CD8-positive, alpha-beta memory T cell (primary cell): Measurements from ENCODE around the gene KLF7. TPM values are rescaled to one million over a fixed set of nuclear protein-coding genes. Genes with fewer than 3 reads are reported as not detected.

Source experiments
- CTCF ChIA-PET: fragments of 350-600 bp; sonication (Branson Sonifier 250); formaldehyde crosslinking; loops from one replicate; lab custom pipeline; 2021; ENCODE audit warnings: antibody characterized with exemption; lab: Charles Lee
- POLR2A ChIA-PET: fragments of 350-600 bp; sonication (Branson Sonifier 250); formaldehyde crosslinking; loops from one replicate; lab custom pipeline; 2021; ENCODE audit warnings: antibody characterized with exemption; lab: Charles Lee
- DNase-seq, 5 donors: peaks; one replicate each; pipeline versions ENCODE4 v3.0.0 to v3.0.0-alpha.2; 2020 to 2022; ENCODE audit warnings: mixed read lengths in 1 of 5
- H3K27ac ChIP-seq: one replicate; pipeline ENCODE4 v1.7.0; 2013; ENCODE audit warnings: low read depth, mild to moderate bottlenecking, low read length, moderate library complexity
- H3K27me3 ChIP-seq: 2 replicates; pipeline ENCODE4 v1.7.0; 2013; ENCODE audit warnings: low read length, mild to moderate bottlenecking; ENCODE audit not compliant: insufficient read depth, poor library complexity, severe bottlenecking
- H3K36me3 ChIP-seq: 2 replicates; pipeline ENCODE4 v1.7.0; 2013; ENCODE audit warnings: mild to moderate bottlenecking, low read length, moderate library complexity; ENCODE audit not compliant: insufficient read depth
- H3K4me1 ChIP-seq: 2 replicates; pipeline ENCODE4 v1.7.0; 2013; ENCODE audit warnings: mild to moderate bottlenecking, low read length, moderate library complexity; ENCODE audit not compliant: insufficient read depth
- H3K4me3 ChIP-seq: 2 replicates; pipeline ENCODE4 v1.7.0; 2013; ENCODE audit warnings: mild to moderate bottlenecking, low read length
- H3K9me3 ChIP-seq: 2 replicates; pipeline ENCODE4 v1.7.0; 2013; ENCODE audit warnings: mild to moderate bottlenecking, low read length
- H3K27ac Mint-ChIP-seq, 8 donors: one replicate each; pipeline ENCODE4 v1.8.0; 2020 to 2021; ENCODE audit warnings: mixed read lengths in 8 of 8, mild to moderate bottlenecking in 6 of 8, inconsistent platforms in 3 of 8, moderate library complexity in 3 of 8
- H3K27me3 Mint-ChIP-seq, 2 donors: one replicate each; pipeline ENCODE4 v1.8.0; 2020 to 2021; ENCODE audit warnings: mixed read lengths in 2 of 2, mild to moderate bottlenecking in 1 of 2, moderate library complexity in 1 of 2
- H3K36me3 Mint-ChIP-seq, 3 donors: one replicate each; pipeline ENCODE4 v1.8.0; 2020 to 2021; ENCODE audit warnings: mixed read lengths in 3 of 3, inconsistent platforms in 1 of 3, mild to moderate bottlenecking in 1 of 3
- H3K4me1 Mint-ChIP-seq, 3 donors: one replicate each; pipeline ENCODE4 v1.8.0; 2020 to 2021; ENCODE audit warnings: mixed read lengths in 3 of 3, inconsistent platforms in 1 of 3, mild to moderate bottlenecking in 1 of 3
- H3K4me3 Mint-ChIP-seq, 7 donors: one replicate each; pipeline ENCODE4 v1.8.0; 2020 to 2021; ENCODE audit warnings: mixed read lengths in 7 of 7, mild to moderate bottlenecking in 6 of 7, moderate library complexity in 4 of 7, inconsistent platforms in 2 of 7
- H3K9me3 Mint-ChIP-seq, 5 donors: one replicate each; pipeline ENCODE4 v1.8.0; 2020 to 2022; ENCODE audit warnings: mixed read lengths in 5 of 5, mild to moderate bottlenecking in 3 of 5, moderate library complexity in 2 of 5, inconsistent platforms in 1 of 5
- polyA plus RNA-seq: library from polyadenylated mRNA; unstranded; fragments of 300-500 nt; fragmentation: Illumina TruSeq; gene quantifications from one replicate; pipeline ENCODE4 v1.2.3, GENCODE V29; 2021
- total RNA-seq, 2 experiments: library from RNA; stranded (reverse); gene quantifications; one replicate each; pipeline ENCODE4 v1.2.3, GENCODE V29; 2021

Gene KLF7
- total and polyA plus RNA-seq, 3 experiments from 2014 or later = 6.4 to 12.1 (median 6.7) TPM

DNA sequence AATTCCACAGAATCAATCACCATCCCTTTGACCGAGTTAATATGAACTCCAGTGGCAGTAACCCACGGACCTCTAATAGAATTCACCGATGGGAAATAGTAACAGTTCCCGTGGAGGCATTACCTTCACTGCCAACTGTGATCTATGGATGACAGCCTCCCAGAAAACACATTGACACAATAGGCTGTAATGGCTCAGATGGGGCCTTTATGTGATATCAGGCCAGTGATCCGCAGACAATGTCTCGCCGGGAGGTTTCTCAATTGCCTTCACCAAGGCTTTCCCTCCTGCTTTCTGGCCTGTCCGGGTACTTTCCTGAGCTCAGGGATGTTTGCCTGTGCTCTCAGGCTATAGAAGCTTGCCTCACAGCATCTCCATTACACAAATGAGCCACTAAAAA lies 34.4 kb upstream of the KLF7 start:
- ChIA-PET POLR2A (no interaction called here), CTCF (no interaction called here)
- H3K27ac Mint-ChIP-seq = no peak overlapping the region

DNA sequence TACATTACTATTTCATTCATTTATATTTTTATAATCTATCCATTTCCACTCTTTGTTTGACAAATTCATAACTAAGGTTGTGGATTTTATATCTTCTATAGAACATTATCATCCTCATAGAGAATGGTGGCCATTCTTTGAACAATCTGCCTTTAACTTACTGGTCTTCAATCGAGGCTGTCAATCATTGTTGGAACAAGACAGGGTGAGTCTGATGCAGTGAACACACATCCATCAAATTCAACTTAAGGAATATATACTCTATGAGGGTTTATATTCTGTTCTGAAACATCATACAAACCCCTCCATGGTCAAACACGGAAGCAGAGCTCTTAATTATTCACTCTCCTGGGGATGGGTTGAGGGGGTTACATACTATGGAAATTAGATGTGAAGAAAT lies 28.3 kb upstream of the KLF7 start:
- DNase-seq = no peak
- H3K4me1 ChIP-seq = no peaks in the 10 kb centered on the region
- no peaks in the 10 kb centered on the region for H3K27me3 ChIP-seq
- Mint-ChIP-seq H3K4me3 (no peak overlapping the region), H3K36me3 (peaks cover 0 to 4% (median 0%) of the 10 kb centered on the region in 3 donors), H3K9me3 (peaks cover 0 to 3% (median 0%) of the 10 kb centered on the region in 5 donors), H3K4me1 (no peaks in the 10 kb centered on the region), H3K27me3 (peaks cover 7 to 16% of the 10 kb centered on the region in 2 donors), H3K27ac (no peak overlapping the region)
- H3K27ac ChIP-seq = no peak overlapping the region
- no peak overlapping the region for H3K4me3 ChIP-seq
- H3K36me3 ChIP-seq = no peaks in the 10 kb centered on the region
- POLR2A ChIA-PET = no interaction called here
- H3K9me3 ChIP-seq = no peaks in the 10 kb centered on the region
- CTCF ChIA-PET = no interaction called here

More for the DNA sequence above, 34.4 kb upstream of the KLF7 start:
- no peaks in the 10 kb centered on the region for H3K4me1 ChIP-seq
- no peaks in the 10 kb centered on the region for H3K27me3 ChIP-seq
- H3K4me3 ChIP-seq = no peak overlapping the region
- no peak overlapping the region for H3K27ac ChIP-seq
- H3K9me3 Mint-ChIP-seq = peaks cover 0 to 3% (median 0%) of the 10 kb centered on the region in 5 donors
- peaks cover 0 to 4% (median 0%) of the 10 kb centered on the region in 3 donors for H3K36me3 Mint-ChIP-seq
- H3K4me1 Mint-ChIP-seq = no peaks in the 10 kb centered on the region
- H3K9me3 ChIP-seq = no peaks in the 10 kb centered on the region
- no peaks in the 10 kb centered on the region for H3K36me3 ChIP-seq
- peaks cover 7 to 12% of the 10 kb centered on the region in 2 donors for H3K27me3 Mint-ChIP-seq
- H3K4me3 Mint-ChIP-seq = no peak overlapping the region
- no peak for DNase-seq

GRCh38 chr2:207188626-207189419 lies 23.1 kb upstream of the KLF7 start:
- no peak overlapping the region for H3K4me3 Mint-ChIP-seq
- CTCF ChIA-PET = no interaction called here
- POLR2A ChIA-PET = no interaction called here

DNA sequence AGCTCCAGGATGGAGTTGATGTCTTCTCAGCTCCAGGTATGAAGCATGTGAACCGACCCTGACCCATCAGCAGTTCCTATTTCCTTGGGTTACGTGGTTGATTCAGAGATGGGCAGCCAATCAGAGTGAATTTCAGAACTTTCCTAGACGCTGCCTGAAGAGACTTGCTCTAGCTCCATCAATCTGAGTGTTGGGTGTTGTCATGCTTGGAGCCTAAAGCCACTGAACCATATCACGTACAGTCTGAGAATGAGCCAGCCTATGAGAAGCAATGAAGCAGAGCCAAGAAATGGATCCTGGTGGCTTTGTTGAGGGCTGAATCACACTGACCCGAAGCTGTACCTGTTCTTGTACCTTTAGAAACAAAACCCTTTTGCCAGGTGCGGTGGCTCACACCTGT lies 19.6 kb upstream of the KLF7 start:
- CTCF ChIA-PET = no interaction called here
- no peaks in the 10 kb centered on the region for H3K4me1 Mint-ChIP-seq

More at GRCh38 chr2:207188626-207189419, 23.1 kb upstream of the KLF7 start:
- Histone ChIP-seq H3K36me3 (no peaks in the 10 kb centered on the region), H3K9me3 (no peaks in the 10 kb centered on the region), H3K4me1 (no peaks in the 10 kb centered on the region), H3K4me3 (no peak overlapping the region), H3K27me3 (no peaks in the 10 kb centered on the region), H3K27ac (no peak overlapping the region)
- Mint-ChIP-seq H3K36me3 (no peaks in the 10 kb centered on the region), H3K9me3 (no peaks in the 10 kb centered on the region), H3K27ac (no peak overlapping the region), H3K4me1 (no peaks in the 10 kb centered on the region), H3K27me3 (peaks cover 4 to 5% of the 10 kb centered on the region in 2 donors)
- DNase-seq = no peak

DNA sequence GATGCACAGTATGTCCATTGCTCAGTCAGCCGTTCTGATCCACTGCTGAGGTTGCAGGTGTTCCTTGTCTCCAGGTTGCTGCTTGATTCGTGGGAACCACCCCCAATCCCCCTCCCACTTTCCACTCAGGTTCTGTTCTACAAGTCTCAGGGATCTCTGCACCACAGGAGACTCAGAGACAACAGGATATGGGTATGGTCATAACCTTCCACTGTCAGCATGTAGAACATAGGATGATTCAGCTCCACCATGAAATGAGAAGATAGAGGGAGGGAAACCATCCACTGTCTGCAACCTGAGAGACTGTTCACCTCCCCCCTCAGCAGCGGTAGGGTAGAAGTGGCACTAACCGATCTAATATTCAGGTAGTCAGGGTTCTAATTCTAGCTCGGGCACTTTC lies 19.0 kb upstream of the KLF7 start:
- H3K9me3 ChIP-seq = no peaks in the 10 kb centered on the region
- no peak for DNase-seq
- Mint-ChIP-seq H3K27me3 (peaks cover 5 to 8% of the 10 kb centered on the region in 2 donors), H3K4me3 (no peak overlapping the region), H3K27ac (no peak overlapping the region), H3K4me1 (no peaks in the 10 kb centered on the region), H3K9me3 (peaks cover 0 to 2% (median 0%) of the 10 kb centered on the region in 5 donors), H3K36me3 (no peaks in the 10 kb centered on the region)
- H3K4me3 ChIP-seq = no peak overlapping the region
- no peak overlapping the region for H3K27ac ChIP-seq
- H3K27me3 ChIP-seq = no peaks in the 10 kb centered on the region
- CTCF ChIA-PET = no interaction called here
- no peaks in the 10 kb centered on the region for H3K4me1 ChIP-seq
- POLR2A ChIA-PET = no interaction called here
- H3K36me3 ChIP-seq = no peaks in the 10 kb centered on the region

More for the DNA sequence above, 19.6 kb upstream of the KLF7 start:
- no peak overlapping the region for H3K4me3 Mint-ChIP-seq
- POLR2A ChIA-PET = no interaction called here
- peaks cover 0 to 2% (median 0%) of the 10 kb centered on the region in 5 donors for H3K9me3 Mint-ChIP-seq
- DNase-seq = no peak
- no peaks in the 10 kb centered on the region for H3K36me3 ChIP-seq
- no peaks in the 10 kb centered on the region for H3K27me3 ChIP-seq
- H3K27ac Mint-ChIP-seq = no peak overlapping the region
- no peak overlapping the region for H3K4me3 ChIP-seq
- H3K27me3 Mint-ChIP-seq = peaks cover 5 to 8% of the 10 kb centered on the region in 2 donors
- H3K9me3 ChIP-seq = no peaks in the 10 kb centered on the region
- H3K27ac ChIP-seq = no peak overlapping the region
- no peaks in the 10 kb centered on the region for H3K4me1 ChIP-seq
- no peaks in the 10 kb centered on the region for H3K36me3 Mint-ChIP-seq

- no peaks in the 10 kb centered on the region for H3K27me3 ChIP-seq
- H3K9me3 ChIP-seq = no peaks in the 10 kb centered on the region
- Mint-ChIP-seq H3K4me3 (no peak overlapping the region), H3K27ac (no peak overlapping the region), H3K4me1 (no peaks in the 10 kb centered on the region), H3K27me3 (peaks cover 5 to 8% of the 10 kb centered on the region in 2 donors), H3K9me3 (peaks cover 0 to 2% (median 0%) of the 10 kb centered on the region in 5 donors), H3K36me3 (no peaks in the 10 kb centered on the region)
- H3K36me3 ChIP-seq = no peaks in the 10 kb centered on the region
- no peaks in the 10 kb centered on the region for H3K4me1 ChIP-seq
- CTCF ChIA-PET = no interaction called here
- no peak overlapping the region for H3K27ac ChIP-seq
- no peak overlapping the region for H3K4me3 ChIP-seq
- POLR2A ChIA-PET = no interaction called here
- no peak for DNase-seq
These were observed 18.6 kb upstream of the KLF7 start for GRCh38 chr2:207184348-207184747.

DNA sequence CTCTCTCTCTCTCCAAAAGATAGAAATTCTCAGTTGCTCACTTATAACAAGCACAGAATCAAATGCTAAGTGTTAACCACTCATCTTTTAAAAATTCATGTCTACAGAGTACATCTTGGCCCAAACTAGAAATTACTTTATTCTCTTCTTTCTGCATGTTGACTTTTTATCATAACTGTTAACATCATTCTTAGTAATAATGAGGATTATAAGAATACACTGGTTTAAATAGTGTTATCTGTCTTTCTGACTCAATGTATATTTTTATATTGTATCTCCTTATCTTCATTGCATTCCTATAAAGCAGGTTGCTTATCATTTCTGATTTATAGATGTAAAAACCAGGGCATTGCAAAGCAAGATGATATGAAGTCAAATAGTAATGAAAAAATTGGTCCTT lies 17.8 kb upstream of the KLF7 start:
- Histone ChIP-seq H3K9me3 (no peaks in the 10 kb centered on the region), H3K27me3 (no peaks in the 10 kb centered on the region), H3K36me3 (no peaks in the 10 kb centered on the region), H3K27ac (no peak overlapping the region), H3K4me3 (no peak overlapping the region), H3K4me1 (no peaks in the 10 kb centered on the region)
- H3K4me3 Mint-ChIP-seq = no peak overlapping the region
- H3K4me1 Mint-ChIP-seq = no peaks in the 10 kb centered on the region
- no peak overlapping the region for H3K27ac Mint-ChIP-seq
- peaks cover 0 to 2% (median 0%) of the 10 kb centered on the region in 5 donors for H3K9me3 Mint-ChIP-seq
- no peaks in the 10 kb centered on the region for H3K36me3 Mint-ChIP-seq
- ChIA-PET POLR2A (no interaction called here), CTCF (no interaction called here)
- peaks cover 3 to 7% of the 10 kb centered on the region in 2 donors for H3K27me3 Mint-ChIP-seq
- DNase-seq = no peak

DNA sequence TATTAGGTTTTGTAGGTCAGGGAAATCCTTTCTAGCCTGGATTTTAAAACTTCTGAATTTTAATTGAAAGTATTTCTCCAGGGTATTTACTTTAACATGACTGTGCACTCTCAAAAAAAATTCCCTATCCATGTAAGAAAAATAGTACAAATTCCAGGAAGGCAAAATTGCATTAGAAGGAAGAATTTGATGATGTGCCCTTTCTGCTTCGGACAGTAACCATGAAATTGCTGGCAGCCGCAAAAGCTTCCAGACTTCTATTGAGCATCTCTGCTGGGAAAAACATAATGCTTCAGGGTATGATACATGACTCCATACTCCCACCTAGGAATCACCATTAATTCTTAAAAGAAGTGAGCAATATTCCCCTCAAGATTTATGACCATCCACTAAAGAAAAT lies 17.2 kb upstream of the KLF7 start:
- no peaks in the 10 kb centered on the region for H3K36me3 Mint-ChIP-seq
- H3K4me3 Mint-ChIP-seq = no peak overlapping the region
- no peak overlapping the region for H3K4me3 ChIP-seq
- H3K27ac Mint-ChIP-seq = no peak overlapping the region
- peaks cover 0 to 2% (median 0%) of the 10 kb centered on the region in 5 donors for H3K9me3 Mint-ChIP-seq
- H3K4me1 Mint-ChIP-seq = no peaks in the 10 kb centered on the region
- ChIA-PET CTCF (no interaction called here), POLR2A (no interaction called here)
- no peak overlapping the region for H3K27ac ChIP-seq
- no peaks in the 10 kb centered on the region for H3K36me3 ChIP-seq
- H3K4me1 ChIP-seq = no peaks in the 10 kb centered on the region
- H3K27me3 Mint-ChIP-seq = peaks cover 2 to 7% of the 10 kb centered on the region in 2 donors
- H3K9me3 ChIP-seq = no peaks in the 10 kb centered on the region
- no peak for DNase-seq
- no peaks in the 10 kb centered on the region for H3K27me3 ChIP-seq
